NCI-H1417 (cell line): ENCODE data around the gene FBRSL1.

Experiments used
- DNase-seq, 3 experiments: peaks; one replicate each; lab custom pipeline; 2025; lab: John Stamatoyannopoulos, UW

The FBRSL1 gene

GRCh38 chr12:132541200-132541599 is 51.2 kb downstream of the FBRSL1 start:
- no peak for DNase-seq

GRCh38 chr12:132541996-132542395 is 52.0 kb downstream of the FBRSL1 start:
- no peak for DNase-seq

DNA sequence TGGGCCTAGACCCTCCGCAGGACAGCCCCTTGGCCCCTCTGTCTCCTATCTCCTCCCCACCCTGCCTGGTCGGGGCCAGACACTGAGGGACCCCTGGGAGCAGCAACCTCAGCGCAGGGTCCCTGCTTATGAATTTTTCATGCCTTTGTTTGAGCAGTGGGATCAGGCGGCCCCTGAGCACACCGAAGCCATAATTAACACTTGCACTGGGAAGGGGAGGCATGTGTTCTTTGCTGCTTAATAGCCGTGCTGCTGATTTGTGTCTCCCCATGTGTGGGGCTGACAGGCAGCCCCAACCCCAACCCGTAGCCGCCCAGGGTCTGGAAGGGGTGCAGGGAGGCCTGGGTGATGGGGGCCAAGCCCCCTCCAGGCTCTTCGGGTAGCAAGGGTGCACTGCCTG is 52.7 kb downstream of the FBRSL1 start:
- no peak for DNase-seq

DNA sequence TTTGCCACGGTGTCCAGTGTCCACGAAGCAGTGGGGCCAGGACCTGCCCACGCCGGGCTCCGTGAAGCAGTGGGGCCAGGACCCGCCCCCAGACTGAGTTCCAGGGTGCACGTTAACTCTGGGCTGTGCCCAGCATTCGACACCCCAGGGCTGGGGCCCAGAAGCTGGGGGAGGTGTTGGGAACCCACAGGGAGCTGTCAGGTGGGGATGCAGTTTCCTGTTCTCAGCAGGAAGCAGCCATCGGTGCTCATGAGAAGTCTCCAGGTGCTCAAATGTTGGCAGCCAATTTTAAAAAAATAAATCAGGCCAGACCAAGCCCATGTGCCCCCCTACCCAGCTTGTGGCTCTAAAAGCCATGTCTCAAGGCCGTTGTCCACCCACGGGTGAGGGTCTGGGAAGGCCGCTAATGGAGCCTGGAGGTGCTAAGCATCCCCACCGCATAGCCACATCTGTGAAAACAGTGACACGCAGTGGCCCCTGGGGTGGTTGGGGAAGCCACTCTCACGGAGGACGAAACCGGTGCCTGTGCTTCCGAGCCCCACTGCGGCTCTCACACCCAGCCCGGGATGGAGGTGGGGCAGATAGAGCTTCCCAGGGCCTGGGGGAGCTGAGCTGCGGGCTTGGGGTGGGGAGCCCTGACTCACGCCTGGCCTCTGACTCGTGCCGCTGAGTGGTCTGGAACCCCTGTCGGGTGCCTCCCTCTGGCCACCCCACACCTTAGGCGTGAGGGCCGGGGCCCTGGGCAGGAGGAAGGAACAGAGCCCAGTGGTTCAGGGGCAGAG is 53.5 kb downstream of the FBRSL1 start:
- DNase-seq, result no peak

DNA sequence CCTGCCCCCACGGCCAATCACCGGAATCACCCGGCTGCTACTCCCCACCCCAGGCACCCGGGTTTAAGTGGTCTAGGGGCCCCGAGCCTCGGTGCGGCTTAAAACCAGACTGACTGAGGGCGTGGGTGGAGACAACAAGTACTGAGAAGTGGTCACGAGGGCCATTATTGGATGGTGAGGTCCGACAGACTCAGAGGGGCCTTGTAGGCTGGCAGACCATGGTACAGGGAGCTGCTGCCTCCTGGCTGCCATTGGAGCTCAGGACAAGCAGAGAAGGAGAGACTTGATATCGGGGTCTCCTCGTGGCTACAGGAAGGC is 54.1 kb downstream of the FBRSL1 start:
- no peak for DNase-seq

GRCh38 chr12:132544498-132544897 is 54.5 kb downstream of the FBRSL1 start:
- no peak for DNase-seq

DNA sequence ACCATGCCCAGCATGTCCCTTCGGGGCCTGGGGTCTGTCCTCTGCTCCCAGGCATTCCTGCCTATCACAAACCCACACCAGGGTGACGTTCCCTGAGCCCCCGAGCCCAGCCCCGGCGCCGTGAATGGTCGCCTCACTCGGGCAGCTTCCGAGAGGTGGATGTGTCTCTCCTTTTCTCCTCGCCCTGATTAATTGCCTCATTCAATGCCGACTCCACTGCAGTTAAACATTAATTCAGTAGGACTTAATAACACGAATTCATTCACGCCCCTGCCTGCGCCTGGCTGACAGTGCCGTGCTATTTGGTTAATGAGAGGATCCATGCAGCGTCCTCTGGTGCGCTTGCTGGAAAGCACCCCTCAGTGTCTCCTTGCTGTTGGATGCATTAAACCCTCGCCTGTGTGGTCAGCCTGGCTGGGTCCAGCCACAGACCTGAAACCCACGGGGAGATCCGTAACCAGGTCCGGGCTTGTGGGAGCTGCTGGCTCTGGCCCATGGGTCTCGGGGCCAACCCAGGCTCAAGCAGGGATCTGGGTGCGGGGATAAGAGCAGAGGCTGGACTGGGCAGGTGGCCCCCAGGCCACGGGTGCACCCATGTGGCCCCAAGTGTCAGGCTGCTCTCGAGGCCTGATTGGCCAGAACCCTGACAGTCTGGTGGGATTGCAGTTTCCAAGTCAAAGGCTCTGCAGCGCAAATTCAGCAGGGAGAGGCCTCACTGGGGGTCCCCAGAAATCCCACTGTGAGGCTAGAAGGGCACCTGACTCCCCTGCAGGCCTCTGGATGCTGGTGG is 55.4 kb downstream of the FBRSL1 start:
- DNase-seq, result no peak

- DNase-seq, result no peak
Observed at GRCh38 chr12:132545955-132546354, 56.0 kb downstream of the FBRSL1 start.

DNA sequence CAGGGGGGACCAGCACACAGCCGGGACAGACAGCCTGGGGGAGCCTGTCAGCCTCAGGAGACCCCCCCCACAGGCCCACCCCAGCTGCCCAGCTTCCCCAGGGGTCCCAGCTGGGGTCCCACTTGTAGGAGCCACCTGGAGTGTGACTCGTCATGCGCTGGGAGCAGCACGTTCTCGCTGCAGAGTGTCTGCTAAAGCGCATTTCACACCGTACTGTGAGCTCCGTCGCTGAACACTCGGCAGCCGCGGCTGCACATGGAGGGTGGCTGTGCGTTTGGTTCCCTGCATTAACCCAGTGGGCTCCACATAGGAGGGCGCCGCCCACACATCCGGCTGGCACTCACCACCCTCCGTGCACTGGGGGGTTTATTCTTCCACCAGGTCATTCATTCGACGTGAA is 56.7 kb downstream of the FBRSL1 start:
- no peak for DNase-seq

GRCh38 chr12:132547205-132547740 is 57.3 kb downstream of the FBRSL1 start:
- no peak for DNase-seq

- no peak for DNase-seq
Observed at GRCh38 chr12:132548430-132549058, 58.6 kb downstream of the FBRSL1 start.

DNA sequence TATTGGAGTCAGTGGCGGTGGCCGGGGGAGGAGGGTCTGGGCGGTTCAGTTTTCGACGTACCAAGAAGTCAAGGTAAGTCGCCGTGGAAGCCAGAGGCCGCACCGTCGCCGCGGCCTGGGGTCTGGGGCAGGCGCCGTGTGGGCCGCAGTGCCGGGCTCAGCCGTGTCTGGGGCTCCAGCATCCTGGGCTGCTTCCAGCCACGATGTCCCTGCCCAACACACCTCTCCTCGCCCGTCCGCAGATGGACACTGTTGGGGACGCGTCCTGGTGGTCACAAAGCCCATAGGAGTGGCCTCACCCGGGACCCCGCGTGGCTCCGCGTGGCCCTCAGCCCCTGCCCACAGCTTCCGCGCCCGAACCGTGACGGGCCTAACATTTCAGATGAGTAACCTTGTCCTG is 59.1 kb downstream of the FBRSL1 start:
- DNase-seq, result no peak

- DNase-seq, result no peak
Observed at GRCh38 chr12:132550014-132550802, 60.3 kb downstream of the FBRSL1 start.

- DNase-seq, result no peak
Observed at GRCh38 chr12:132550830-132551640, 61.1 kb downstream of the FBRSL1 start.

GRCh38 chr12:132551641-132552031 is 61.7 kb downstream of the FBRSL1 start:
- no peak for DNase-seq

- DNase-seq, result peak in 1 of 3 experiments; percentile 7
Observed at GRCh38 chr12:132554845-132555630, 65.1 kb downstream of the FBRSL1 start.

GRCh38 chr12:132555686-132556085 is 65.7 kb downstream of the FBRSL1 start:
- DNase-seq, result no peak

DNA sequence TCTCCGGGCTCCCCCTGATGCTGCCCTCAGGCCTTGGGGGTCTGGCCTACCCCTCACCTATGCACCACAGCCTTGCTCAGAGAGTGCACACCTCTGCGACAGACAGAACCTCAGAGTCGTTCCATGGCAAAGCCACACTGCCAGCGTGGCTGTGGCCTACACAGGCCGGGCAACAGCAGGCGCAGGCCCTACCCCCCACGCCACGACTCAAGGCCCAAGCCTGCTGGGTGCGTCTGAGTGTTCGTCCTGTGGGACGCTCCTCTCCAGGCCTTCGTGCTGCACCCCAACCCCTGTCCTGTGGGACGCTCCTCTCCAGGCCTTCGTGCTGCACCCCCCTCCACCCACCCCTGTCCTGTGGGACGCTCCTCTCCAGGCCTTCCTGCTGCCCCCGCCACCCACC is 66.3 kb downstream of the FBRSL1 start:
- no peak for DNase-seq

DNA sequence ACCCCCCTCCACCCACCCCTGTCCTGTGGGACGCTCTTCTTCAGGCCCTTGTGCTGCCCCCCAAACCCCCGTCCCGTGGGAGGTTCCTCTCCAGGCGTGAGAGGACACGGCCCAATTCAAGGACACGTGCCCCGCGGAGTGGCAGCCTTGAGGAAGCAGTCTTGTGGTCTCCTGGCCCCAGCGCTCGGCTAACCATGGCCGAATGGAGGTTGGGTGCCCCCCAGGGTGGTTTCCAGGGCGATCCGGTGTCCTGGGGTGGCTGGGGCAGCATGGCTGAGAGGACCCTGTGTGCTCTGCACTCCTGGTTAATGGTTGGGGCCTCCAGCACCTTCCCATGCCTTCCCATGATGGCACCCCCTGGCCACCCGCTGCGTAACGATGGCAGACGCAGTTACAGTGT is 66.8 kb downstream of the FBRSL1 start:
- no peak for DNase-seq

GRCh38 chr12:132557291-132558015 is 67.5 kb downstream of the FBRSL1 start:
- no peak for DNase-seq
